HepG2 (cell line): ENCODE results near the gene KCNH6. TPM values are rescaled to one million over a fixed set of nuclear protein-coding genes. Genes with fewer than 3 reads are reported as not detected.

ENCODE experiments used
- CREBL2 ChIP-seq: sonication (generic); formaldehyde crosslinking; IDR thresholded peaks from 2 replicates; pipeline ENCODE4 v1.8.1; 2023; ENCODE audit warnings: missing genetic modification reagents, mild to moderate bottlenecking, borderline replicate concordance
- EED ChIP-seq: sonication (generic); formaldehyde crosslinking; IDR thresholded peaks from 2 replicates; pipeline ENCODE4 v1.5.0; 2020; ENCODE audit warnings: mild to moderate bottlenecking, missing genetic modification reagents
- ETV6 ChIP-seq: sonication (generic); formaldehyde crosslinking; conservative IDR thresholded peaks from 2 replicates; pipeline ENCODE4 v1.4.0; 2020; ENCODE audit warnings: missing genetic modification reagents
- GMEB1 ChIP-seq: sonication (generic); formaldehyde crosslinking; IDR thresholded peaks from 2 replicates; pipeline ENCODE4 v1.5.1; 2020; ENCODE audit warnings: missing genetic modification reagents, mild to moderate bottlenecking, borderline replicate concordance
- KLF11 ChIP-seq: IDR thresholded peaks from 2 replicates; pipeline ENCODE4 v1.6.1; 2016; ENCODE audit warnings: missing compliant biosample characterization
- MAFK ChIP-seq, 2 experiments: IDR thresholded peaks in 1 of 2; conservative IDR thresholded peaks in 1 of 2; 2 replicates each; pipeline ENCODE4 v1.6.1; 2011; ENCODE audit warnings: improper control_type of control experiment in 2 of 2, low read length in 2 of 2
- MXD1 ChIP-seq: sonication (generic); formaldehyde crosslinking; IDR thresholded peaks from 2 replicates; pipeline ENCODE4 v1.4.0; 2020; ENCODE audit warnings: mild to moderate bottlenecking, missing genetic modification reagents
- MXI1 ChIP-seq: IDR thresholded peaks from 3 replicates; pipeline ENCODE4 v1.6.1; 2012; ENCODE audit warnings: low read depth, low read length, inconsistent platforms, borderline replicate concordance
- MYC ChIP-seq: sonication (generic); formaldehyde crosslinking; IDR thresholded peaks from 2 replicates; pipeline ENCODE4 v1.9.0; 2021; ENCODE audit warnings: missing genetic modification reagents, borderline replicate concordance
- NBN ChIP-seq: fragments of 450-650 bp; conservative IDR thresholded peaks from 2 replicates; pipeline ENCODE4 v1.6.1; 2017
- NFAT5 ChIP-seq: sonication (generic); formaldehyde crosslinking; IDR thresholded peaks from 2 replicates; pipeline ENCODE4 v1.4.0; 2020; ENCODE audit warnings: missing genetic modification reagents
- SOX6 ChIP-seq, 2 experiments: fragments of 450-650 bp in 1 of 2; sonication (generic) in 1 of 2; formaldehyde crosslinking in 1 of 2; IDR thresholded peaks; 2 replicates each; pipeline versions ENCODE4 v1.4.0 to v1.6.1; 2017 to 2020; ENCODE audit warnings: antibody characterized with exemption in 1 of 2, mild to moderate bottlenecking in 1 of 2, missing genetic modification reagents in 1 of 2
- TAF15 ChIP-seq: fragments of 200-400 bp; formaldehyde crosslinking; IDR thresholded peaks from one replicate; pipeline ENCODE4 v1.6.1; 2018; ENCODE audit warnings: mild to moderate bottlenecking, low read depth, low read length; ENCODE audit not compliant: poor library complexity, severe bottlenecking
- TOE1 ChIP-seq: sonication (generic); formaldehyde crosslinking; IDR thresholded peaks from 2 replicates; pipeline ENCODE4 v1.4.0; 2020; ENCODE audit warnings: mild to moderate bottlenecking, missing genetic modification reagents
- WIZ ChIP-seq: sonication (generic); formaldehyde crosslinking; IDR thresholded peaks from 2 replicates; pipeline ENCODE4 v1.5.1; 2020; ENCODE audit warnings: mild to moderate bottlenecking, missing genetic modification reagents
- ZFP82 ChIP-seq: sonication (generic); formaldehyde crosslinking; IDR thresholded peaks from 2 replicates; pipeline ENCODE4 v1.5.1; 2020; ENCODE audit warnings: mild to moderate bottlenecking, missing genetic modification reagents, borderline replicate concordance
- ZNF331 ChIP-seq: sonication (generic); formaldehyde crosslinking; IDR thresholded peaks from 2 replicates; pipeline ENCODE4 v1.4.0; 2020; ENCODE audit warnings: missing genetic modification reagents
- ZNF354B ChIP-seq: sonication (generic); formaldehyde crosslinking; IDR thresholded peaks from 2 replicates; pipeline ENCODE4 v1.8.0; 2022; ENCODE audit warnings: mild to moderate bottlenecking, missing genetic modification reagents
- ZNF501 ChIP-seq: sonication (generic); formaldehyde crosslinking; IDR thresholded peaks from 2 replicates; pipeline ENCODE4 v1.5.1; 2020; ENCODE audit warnings: mild to moderate bottlenecking, moderate library complexity, missing genetic modification reagents
- ZNF720 ChIP-seq: sonication (generic); formaldehyde crosslinking; IDR thresholded peaks from 2 replicates; pipeline ENCODE4 v1.4.0; 2020; ENCODE audit warnings: missing genetic modification reagents
- ZSCAN22 ChIP-seq: sonication (generic); formaldehyde crosslinking; IDR thresholded peaks from 2 replicates; pipeline ENCODE4 v1.4.0; 2020; ENCODE audit warnings: mild to moderate bottlenecking, missing genetic modification reagents
- polyA plus RNA-seq, 8 experiments: library from polyadenylated mRNA; depleted of rRNA in 3 of 8; stranded (reverse) in 7 of 8; unstranded in 1 of 8; fragments of >200 nt; fragmentation: Illumina TruSeq in 4 of 8; extraction: Trizol in 4 of 8; gene quantifications; 2 replicates each; pipeline versions ENCODE4 v1.2.1 to v1.2.3, GENCODE V29; 2011 to 2016; ENCODE audit warnings: low read depth in 4 of 8, missing spikeins in 1 of 8, mixed read lengths in 1 of 8; ENCODE audit not compliant: insufficient read depth in 1 of 8
- total RNA-seq, 5 experiments: library from RNA; depleted of rRNA; stranded (reverse); fragments of >200 nt; fragmentation: Illumina TruSeq; extraction: Trizol; gene quantifications; 2 replicates each; pipeline ENCODE4 v1.2.3, GENCODE V29; 2016; ENCODE audit warnings: low read depth in 1 of 5

KCNH6 gene
- total and polyA plus RNA-seq, 2 of the 13 experiments (the other 11 are each of a cell fraction or from before 2014, with no cell fraction given) = 0.05 to 0.18 TPM

GRCh38 chr17:63519972-63520882 is 2.9 kb upstream of the KCNH6 start (continued):
- TF ChIP-seq NBN (no peak), KLF11 (CRISPR knock-in tag) (peak; percentile 77; the same call in 1 of the 2 replicates), SOX6 (IDR thresholded peaks at IDR 0.05) (no peak), SOX6 (CRISPR knock-in tag; IDR thresholded peaks at IDR 0.05) (peak; percentile 96), EED (no peak), ZNF720 (CRISPR knock-in tag) (no peak), GMEB1 (CRISPR knock-in tag) (peak; percentile 16; the same call in 1 of the 2 replicates), MXD1 (CRISPR knock-in tag) (no peak), TOE1 (no peak), TAF15 (no peak), ZNF501 (peak; percentile 92), MYC (CRISPR knock-in tag) (peak; percentile 73; the same call in 1 of the 2 replicates), ZFP82 (CRISPR knock-in tag) (no peak), ZNF354B (CRISPR knock-in tag) (no peak), MXI1 (peak; percentile 63; the same call in 1 of the 3 replicates), CREBL2 (no peak), NFAT5 (CRISPR knock-in tag) (no peak), ZSCAN22 (CRISPR knock-in tag) (no peak), WIZ (CRISPR knock-in tag) (peak; percentile 73; the same call in 1 of the 2 replicates), ZNF331 (CRISPR knock-in tag) (peak; percentile 85), MAFK (conservative IDR thresholded peaks at IDR 0.05 in 1 of 2, IDR thresholded peaks at IDR 0.05 in 1 of 2; ENCODE audit: low read length in 2 of 2) (no peak), ETV6 (CRISPR knock-in tag) (no peak)
